H1 (cell line): ENCODE data around the gene MYO16. TPM values are rescaled to one million over a fixed set of nuclear protein-coding genes. Genes with fewer than 3 reads are reported as not detected.

Source experiments
- CTCF ChIA-PET: fragments of 300-600 bp; sonication (Branson Sonifier 250); formaldehyde crosslinking; loops from one replicate; lab custom pipeline; 2021; ENCODE audit not compliant: partially characterized antibody; lab: Charles Lee
- POLR2A ChIA-PET: fragments of 300-600 bp; sonication (Branson Sonifier 250); formaldehyde crosslinking; loops from one replicate; lab custom pipeline; 2021; ENCODE audit warnings: inconsistent platforms; ENCODE audit not compliant: partially characterized antibody; lab: Charles Lee
- DNase-seq, 2 experiments: peaks; one replicate each; pipeline versions ENCODE4 v3.0.0 to v3.0.0-alpha.2; 2010 to 2022; ENCODE audit warnings: low spot score in 2 of 2, low read depth in 1 of 2, mixed read lengths in 1 of 2
- FAIRE-seq: peaks from 2 replicates; lab custom pipeline; 2011; peaks lifted over from hg19 to GRCh38; lab: Jason Lieb, UNC
- H2AFZ ChIP-seq: 2 replicates; pipeline ENCODE4 v1.8.1; 2012; ENCODE audit warnings: low read length, inconsistent platforms
- H2AK5ac ChIP-seq: 2 replicates; pipeline ENCODE4 v1.6.1; 2013; ENCODE audit warnings: low read depth, low read length
- H2BK120ac ChIP-seq: replicated peaks from 2 replicates; pipeline ENCODE3; 2013; ENCODE audit warnings: low read depth, low read length, inconsistent platforms
- H2BK12ac ChIP-seq: 2 replicates; pipeline ENCODE4 v1.6.1; 2013; ENCODE audit warnings: low read depth, low read length
- H2BK15ac ChIP-seq: 2 replicates; pipeline ENCODE4 v1.6.1; 2013; ENCODE audit warnings: low read length
- H2BK20ac ChIP-seq: 2 replicates; pipeline ENCODE4 v1.6.1; 2013; ENCODE audit warnings: low read length
- H2BK5ac ChIP-seq: 2 replicates; pipeline ENCODE4 v1.6.1; 2013; ENCODE audit warnings: low read depth, low read length
- H3K14ac ChIP-seq: 2 replicates; pipeline ENCODE4 v1.6.1; 2013; ENCODE audit warnings: inconsistent platforms; ENCODE audit not compliant: insufficient read length
- H3K18ac ChIP-seq: 2 replicates; pipeline ENCODE4 v1.6.1; 2013; ENCODE audit warnings: low read length; ENCODE audit errors: extremely low read depth
- H3K23ac ChIP-seq: 2 replicates; pipeline ENCODE4 v1.6.1; 2013; ENCODE audit warnings: inconsistent platforms; ENCODE audit not compliant: insufficient read length
- H3K23me2 ChIP-seq: 2 replicates; pipeline ENCODE4 v1.6.1; 2013; ENCODE audit warnings: low read depth, low read length
- H3K27ac ChIP-seq: 2 replicates; pipeline ENCODE4 v1.6.1; 2011; ENCODE audit warnings: low read depth, low read length, inconsistent platforms
- H3K27me3 ChIP-seq, 4 experiments: replicated peaks in 1 of 4; 1 replicate in 1 of 4; 2 replicates in 3 of 4; pipeline versions ENCODE4 v1.6.1 to v1.8.1; 2011 to 2013; ENCODE audit warnings: low read length in 3 of 4, mild to moderate bottlenecking in 3 of 4, inconsistent platforms in 2 of 4, mixed read lengths in 2 of 4, moderate library complexity in 1 of 4; ENCODE audit not compliant: control insufficient read depth in 3 of 4, insufficient read depth in 3 of 4; ENCODE audit errors: extremely low read depth in 1 of 4
- H3K36me3 ChIP-seq, 4 experiments: 2 replicates each; pipeline versions ENCODE4 v1.6.1 to v1.8.1; 2011 to 2013; ENCODE audit warnings: mild to moderate bottlenecking in 4 of 4, low read length in 3 of 4, moderate library complexity in 2 of 4, control low read depth in 1 of 4, inconsistent platforms in 1 of 4; ENCODE audit not compliant: insufficient read depth in 4 of 4, control insufficient read depth in 2 of 4
- H3K4ac ChIP-seq: replicated peaks from 2 replicates; pipeline ENCODE3; 2013; ENCODE audit warnings: low read length, low read depth, mixed read lengths, inconsistent platforms; ENCODE audit not compliant: insufficient read length
- H3K4me1 ChIP-seq, 4 experiments: replicated peaks in 1 of 4; 1 replicate in 1 of 4; 2 replicates in 3 of 4; pipeline versions ENCODE4 v1.6.1 to v1.8.1; 2011 to 2013; ENCODE audit warnings: low read length in 3 of 4, inconsistent platforms in 2 of 4, mixed read lengths in 1 of 4; ENCODE audit not compliant: insufficient read depth in 4 of 4, control insufficient read depth in 3 of 4
- H3K4me2 ChIP-seq, 2 experiments: 2 replicates each; pipeline versions ENCODE4 v1.6.1 to v1.8.1; 2011 to 2013; ENCODE audit warnings: low read depth in 2 of 2, low read length in 2 of 2, control low read depth in 1 of 2, inconsistent platforms in 1 of 2, mild to moderate bottlenecking in 1 of 2; ENCODE audit not compliant: insufficient read depth in 1 of 2
- H3K4me3 ChIP-seq, 4 experiments: fragments of 200-600, 300-600 bp in 1 of 4; sonication (generic), shearing (Covaris generic), sonication (Bioruptor Twin) in 1 of 4; 2 replicates each; pipeline versions ENCODE4 v1.5.1 to v1.8.1; 2011 to 2016; ENCODE audit warnings: low read length in 4 of 4, low read depth in 3 of 4, control low read depth in 2 of 4, inconsistent platforms in 2 of 4, mild to moderate bottlenecking in 2 of 4, mixed read lengths in 1 of 4, moderate library complexity in 1 of 4; ENCODE audit not compliant: insufficient read depth in 2 of 4; ENCODE audit errors: extremely low read depth in 1 of 4
- H3K56ac ChIP-seq: replicated peaks from 2 replicates; pipeline ENCODE3; 2013; ENCODE audit warnings: low read depth, mild to moderate bottlenecking, mixed read lengths, low read length, inconsistent platforms; ENCODE audit not compliant: insufficient read length
- H3K79me1 ChIP-seq: 2 replicates; pipeline ENCODE4 v1.6.1; 2013; ENCODE audit warnings: low read depth, low read length, control low read depth
- H3K79me2 ChIP-seq, 2 experiments: 2 replicates each; pipeline versions ENCODE4 v1.6.1 to v1.8.1; 2012 to 2013; ENCODE audit warnings: low read length in 2 of 2, mild to moderate bottlenecking in 2 of 2, inconsistent platforms in 1 of 2; ENCODE audit not compliant: insufficient read depth in 2 of 2, control insufficient read depth in 1 of 2
- H3K9ac ChIP-seq, 4 experiments: replicated peaks in 1 of 4; 1 replicate in 1 of 4; 2 replicates in 3 of 4; pipeline versions ENCODE4 v1.6.1 to v1.8.1; 2011 to 2013; ENCODE audit warnings: low read depth in 3 of 4, low read length in 3 of 4, control low read depth in 2 of 4, mild to moderate bottlenecking in 2 of 4, moderate library complexity in 2 of 4, inconsistent platforms in 1 of 4; ENCODE audit errors: extremely low read depth in 1 of 4
- H3K9me3 ChIP-seq, 2 experiments: 2 replicates each; pipeline versions ENCODE4 v1.6.1 to v1.8.1; 2012 to 2013; ENCODE audit warnings: mild to moderate bottlenecking in 2 of 2, moderate library complexity in 2 of 2, control low read depth in 1 of 2, inconsistent platforms in 1 of 2, low read depth in 1 of 2, low read length in 1 of 2, mixed read lengths in 1 of 2; ENCODE audit not compliant: insufficient read depth in 2 of 2
- H4K20me1 ChIP-seq, 2 experiments: replicated peaks in 1 of 2; 2 replicates each; pipeline versions ENCODE3 to v1.8.1; 2011 to 2013; ENCODE audit warnings: inconsistent platforms in 2 of 2, low read length in 2 of 2, mild to moderate bottlenecking in 1 of 2; ENCODE audit not compliant: insufficient read depth in 2 of 2, control insufficient read depth in 1 of 2
- H4K5ac ChIP-seq: 2 replicates; pipeline ENCODE4 v1.6.1; 2013; ENCODE audit warnings: low read length, low read depth, mixed read lengths, inconsistent platforms; ENCODE audit not compliant: insufficient read length
- H4K8ac ChIP-seq: 2 replicates; pipeline ENCODE4 v1.8.0; 2013; ENCODE audit warnings: mild to moderate bottlenecking, moderate library complexity, low read length, inconsistent platforms; ENCODE audit not compliant: insufficient read depth; ENCODE audit errors: extremely low read depth
- H4K91ac ChIP-seq: replicated peaks from 2 replicates; pipeline ENCODE3; 2013; ENCODE audit warnings: low read length, mixed read lengths, inconsistent platforms; ENCODE audit not compliant: insufficient read length
- E2F6 ChIP-seq: IDR thresholded peaks from 2 replicates; pipeline ENCODE4 v1.6.1; 2012; ENCODE audit warnings: inconsistent platforms
- TCF12 ChIP-seq: IDR thresholded peaks from 2 replicates; pipeline ENCODE4 v1.6.1; 2011; ENCODE audit warnings: low read depth, mild to moderate bottlenecking, low read length
- YY1 ChIP-seq: IDR thresholded peaks from 2 replicates; pipeline ENCODE4 v1.6.1; 2011; ENCODE audit warnings: low read depth, mild to moderate bottlenecking, low read length
- WGBS, 2 experiments: shearing (Covaris generic) in 1 of 2; methylation state at CpG; one replicate each; pipeline versions ENCODE4 v1.1.6 to v1.1.7; 2013 to 2015; ENCODE audit warnings: low lambda C conversion rate in 2 of 2, mixed read lengths in 2 of 2, inconsistent platforms in 1 of 2, low coverage in 1 of 2, missing lambda C conversion rate in 1 of 2; ENCODE audit not compliant: insufficient replicate concordance in 2 of 2, insufficient coverage in 1 of 2, insufficient read length in 1 of 2; ENCODE audit errors: extremely low coverage in 1 of 2, missing lambda C conversion rate in 1 of 2; 5-methylcytosine and 5-hydroxymethylcytosine counted together
- polyA plus RNA-seq, 7 experiments: library from polyadenylated mRNA; depleted of rRNA in 3 of 7; stranded (reverse) in 5 of 7; unstranded in 2 of 7; fragments of >200 nt in 5 of 7; fragments of 200-250 nt in 2 of 7; gene quantifications; 1 replicate in 5 of 7; 2 replicates in 1 of 7; 4 replicates in 1 of 7; pipeline versions ENCODE4 v1.2.1 to v1.2.3, GENCODE V29; 2011 to 2013; ENCODE audit warnings: missing spikeins in 2 of 7, mixed read lengths in 2 of 7
- total RNA-seq: library from RNA; stranded (reverse); fragmentation: NEBNext Ultra II Directional; extraction: Animal tissue kit (Norgen Biotek cat#: 25700); gene quantifications from 2 replicates; pipeline ENCODE4 v1.2.1, GENCODE V29; 2021

MYO16 gene
- total and polyA plus RNA-seq, 2 of the 8 experiments (the other 6 are each of a cell fraction or from before 2014, with no cell fraction given), result 0.02 to 0.22 TPM

- no peak overlapping the region for H3K23ac ChIP-seq
- H2BK15ac ChIP-seq, result no peak overlapping the region
- no peak overlapping the region for H3K56ac ChIP-seq
- H2BK120ac ChIP-seq, result no peak overlapping the region
- no peak for DNase-seq
- no peaks in the 10 kb centered on the region for H3K23me2 ChIP-seq
- no peaks in the 10 kb centered on the region for H3K79me2 ChIP-seq
- peaks cover 0 to 2% (median 0%) of the 10 kb centered on the region in 4 experiments; a peak in 1 of 7 replicates for H3K27me3 ChIP-seq
- H2BK20ac ChIP-seq, result no peak overlapping the region
- no peak overlapping the region for H2BK12ac ChIP-seq
- WGBS, 2 experiments, result 79% methylated on average over 1 of the region's 1 CpG; no CpG with 5 or more reads in 1 of the 2 experiments
- no peak overlapping the region for H3K14ac ChIP-seq
- no peak overlapping the region for H3K18ac ChIP-seq
- no peaks in the 10 kb centered on the region for H3K9me3 ChIP-seq
- H2BK5ac ChIP-seq, result no peak overlapping the region
- no peak overlapping the region for H4K91ac ChIP-seq
- H3K27ac ChIP-seq, result no peak overlapping the region
- FAIRE-seq, result no peak
- H3K4me2 ChIP-seq, result no peak overlapping the region; a peak in 1 of 4 replicates
- H3K36me3 ChIP-seq, result no peaks in the 10 kb centered on the region
- no peak overlapping the region for H4K5ac ChIP-seq
- peak; percentile 52; the same call in 1 of the 2 replicates for TF ChIP-seq YY1
- 0 out of 2 replicates have a peak, but pooled peaks have one; percentile 58 for TF ChIP-seq TCF12
- no peak for TF ChIP-seq E2F6
- peaks cover 0 to 9% (median 3%) of the 10 kb centered on the region in 4 experiments; a peak in 2 of 7 replicates for H3K4me1 ChIP-seq
- no peak overlapping the region for H3K4me3 ChIP-seq
- no peak overlapping the region for H2AK5ac ChIP-seq
- H3K9ac ChIP-seq, result no peak overlapping the region
- H4K8ac ChIP-seq, result no peak overlapping the region
- H4K20me1 ChIP-seq, result no peaks in the 10 kb centered on the region
- no peak overlapping the region for H3K4ac ChIP-seq
- CTCF ChIA-PET, result interaction anchor here (0.7 to 1.9 kb wide), 3 partner anchors 10 to 218 kb away, joined by 3 to 9 read pairs (median 4); no protein-coding TSS in a partner anchor
- POLR2A ChIA-PET, result no interaction called here
- no peak overlapping the region for H2AFZ ChIP-seq
- H3K79me1 ChIP-seq, result no peaks in the 10 kb centered on the region
Measured at GRCh38 chr13:108618233-108618632, 11.2 kb upstream of the MYO16 start.
